HepG2 (cell line): ENCODE results near the gene SARS2. TPM values are rescaled to one million over a fixed set of nuclear protein-coding genes. Genes with fewer than 3 reads are reported as not detected.

Experiments used
- ATAC-seq: fragments of 200-7000 bp; cut with Tn5 transposase; 3 replicates; pipeline ENCODE4 v1.9.1; 2020; ENCODE audit warnings: mild to moderate bottlenecking, moderate library complexity
- BruUV-seq: library from RNA; stranded (reverse); fragments of 400-500 nt; replicated peaks from 2 replicates; lab custom pipeline; 2021; lab: Mats Ljungman, UMichigan
- CTCF ChIA-PET: fragments of 300-600 bp; formaldehyde crosslinking; extraction: SDS; loops from one replicate; lab custom pipeline; 2021; ENCODE audit warnings: low total read pairs, inconsistent platforms, low intra/inter-chr PET ratio; lab: Yijun Ruan, JAX
- POLR2A ChIA-PET: fragments of 350-600 bp; sonication (Branson Sonifier 250); formaldehyde crosslinking; loops from one replicate; lab custom pipeline; 2020; ENCODE audit warnings: antibody characterized with exemption, inconsistent platforms; lab: Yijun Ruan, JAX
- DNase-seq: peaks from one replicate; pipeline ENCODE4 v3.0.0-alpha.2; 2015; ENCODE audit warnings: low spot score
- FAIRE-seq: peaks from 3 replicates; lab custom pipeline; 2011; peaks lifted over from hg19 to GRCh38; lab: Jason Lieb, UNC
- H2AFZ ChIP-seq: one replicate; pipeline ENCODE4 v1.6.1; 2011; ENCODE audit warnings: low read length, inconsistent platforms
- H3K27ac ChIP-seq: fragments of 300-600 bp; 3 replicates; pipeline ENCODE4 v1.8.0; 2011; ENCODE audit warnings: mixed run types, mild to moderate bottlenecking, mixed read lengths, low read length, inconsistent platforms; ENCODE audit not compliant: insufficient read depth; ENCODE audit errors: extremely low read length
- H3K27me3 ChIP-seq, 2 experiments: fragments of 200-600 bp in 1 of 2; 2 replicates in 1 of 2; 3 replicates in 1 of 2; pipeline versions ENCODE4 v1.6.0 to v1.8.0; 2011; ENCODE audit warnings: low read length in 2 of 2, mild to moderate bottlenecking in 2 of 2, moderate library complexity in 2 of 2, inconsistent platforms in 1 of 2; ENCODE audit not compliant: insufficient read depth in 2 of 2, control insufficient read depth in 1 of 2
- H3K36me3 ChIP-seq, 2 experiments: fragments of 200-600 bp in 1 of 2; replicated peaks in 1 of 2; 2 replicates in 1 of 2; 3 replicates in 1 of 2; pipeline versions ENCODE4 v1.5.1 to v1.8.0; 2011; ENCODE audit warnings: low read length in 2 of 2, inconsistent platforms in 1 of 2; ENCODE audit not compliant: insufficient read depth in 2 of 2, control insufficient read depth in 1 of 2
- H3K4me1 ChIP-seq: 2 replicates; pipeline ENCODE4 v1.5.1; 2012; ENCODE audit warnings: low read length, inconsistent platforms; ENCODE audit not compliant: insufficient read depth
- H3K4me2 ChIP-seq: 2 replicates; pipeline ENCODE4 v1.6.0; 2011; ENCODE audit warnings: low read depth, low read length, inconsistent platforms
- H3K4me3 ChIP-seq, 3 experiments: fragments of 200-600 bp in 1 of 3; sonication (generic), shearing (Covaris generic) in 1 of 3; replicated peaks in 1 of 3; 2 replicates each; pipeline ENCODE4 v1.5.1; 2011 to 2016; ENCODE audit warnings: low read length in 3 of 3, inconsistent platforms in 2 of 3, low read depth in 2 of 3, mild to moderate bottlenecking in 2 of 3, control low read depth in 1 of 3, mixed read lengths in 1 of 3; ENCODE audit not compliant: insufficient read depth in 1 of 3
- H3K79me2 ChIP-seq: one replicate; pipeline ENCODE4 v1.6.1; 2011; ENCODE audit warnings: low read length, inconsistent platforms; ENCODE audit not compliant: insufficient read depth
- H3K9ac ChIP-seq: 2 replicates; pipeline ENCODE4 v1.6.0; 2011; ENCODE audit warnings: mild to moderate bottlenecking, low read depth, low read length, inconsistent platforms; ENCODE audit not compliant: insufficient read depth
- H3K9me3 ChIP-seq: 2 replicates; pipeline ENCODE4 v1.5.1; 2012; ENCODE audit warnings: mild to moderate bottlenecking, low read length
- H4K20me1 ChIP-seq: 2 replicates; pipeline ENCODE4 v1.6.0; 2011; ENCODE audit warnings: inconsistent platforms, mild to moderate bottlenecking, low read length, moderate library complexity; ENCODE audit not compliant: insufficient read depth
- EEA1 ChIP-seq: sonication (generic); formaldehyde crosslinking; IDR thresholded peaks from 2 replicates; pipeline ENCODE4 v1.5.1; 2020; ENCODE audit warnings: mild to moderate bottlenecking, missing genetic modification reagents, borderline replicate concordance
- NCOR1 ChIP-seq: fragments of 200-600 bp; sonication (generic); IDR thresholded peaks from 2 replicates; pipeline ENCODE4 v1.7.0; 2017; ENCODE audit warnings: antibody characterized with exemption, low read length, borderline replicate concordance
- NR1H2 ChIP-seq: sonication (generic); formaldehyde crosslinking; IDR thresholded peaks from 2 replicates; pipeline ENCODE4 v1.8.1; 2022; ENCODE audit warnings: low read depth, missing genetic modification reagents, borderline replicate concordance
- PHF5A ChIP-seq: IDR thresholded peaks from one replicate; pipeline ENCODE4 v1.6.1; 2018; ENCODE audit warnings: low read depth, missing genetic modification reagents; ENCODE audit not compliant: unreplicated experiment
- PPARG ChIP-seq: conservative IDR thresholded peaks from 2 replicates; pipeline ENCODE4 v1.6.1; 2016; ENCODE audit warnings: missing biosample characterization, missing genetic modification reagents
- SNRNP70 ChIP-seq: fragments of 200-400 bp; formaldehyde crosslinking; IDR thresholded peaks from 2 replicates; pipeline ENCODE4 v1.6.1; 2017; ENCODE audit warnings: mild to moderate bottlenecking, low read depth, low read length, moderate library complexity
- ZFP36 ChIP-seq: fragments of 150-350 bp; IDR thresholded peaks from 2 replicates; pipeline ENCODE4 v1.6.1; 2018; ENCODE audit warnings: borderline replicate concordance, low read length, low read depth; ENCODE audit not compliant: partially characterized antibody
- ZKSCAN1 ChIP-seq: fragments of 150-350 bp; IDR thresholded peaks from 2 replicates; pipeline ENCODE4 v1.6.1; 2014; ENCODE audit warnings: low read length
- ZNF143 ChIP-seq: sonication (generic); formaldehyde crosslinking; IDR thresholded peaks from 2 replicates; pipeline ENCODE4 v1.4.0; 2020; ENCODE audit warnings: missing genetic modification reagents
- ZNF354B ChIP-seq: sonication (generic); formaldehyde crosslinking; IDR thresholded peaks from 2 replicates; pipeline ENCODE4 v1.8.0; 2022; ENCODE audit warnings: mild to moderate bottlenecking, missing genetic modification reagents
- ZNF432 ChIP-seq: sonication (generic); formaldehyde crosslinking; IDR thresholded peaks from 2 replicates; pipeline ENCODE4 v1.5.0; 2020; ENCODE audit warnings: missing genetic modification reagents, mild to moderate bottlenecking, borderline replicate concordance
- ZNF550 ChIP-seq: sonication (generic); formaldehyde crosslinking; IDR thresholded peaks from 2 replicates; pipeline ENCODE4 v1.4.0; 2020; ENCODE audit warnings: mild to moderate bottlenecking, missing genetic modification reagents, borderline replicate concordance
- ZNF629 ChIP-seq: sonication (generic); formaldehyde crosslinking; conservative IDR thresholded peaks from 2 replicates; pipeline ENCODE4 v1.5.0; 2020; ENCODE audit warnings: missing genetic modification reagents
- ZNF850 ChIP-seq: sonication (generic); formaldehyde crosslinking; conservative IDR thresholded peaks from 2 replicates; pipeline ENCODE4 v1.9.0; 2021; ENCODE audit warnings: mild to moderate bottlenecking, missing genetic modification reagents
- ZNF879 ChIP-seq: sonication (generic); formaldehyde crosslinking; IDR thresholded peaks from 2 replicates; pipeline ENCODE4 v1.8.1; 2023; ENCODE audit warnings: missing genetic modification reagents
- WGBS: methylation state at CpG from one replicate; pipeline ENCODE4 v1.1.6; 2017; ENCODE audit warnings: low lambda C conversion rate; 5-methylcytosine and 5-hydroxymethylcytosine counted together
- in situ Hi-C: cut with HindIII; loops from 2 replicates; pipeline ENCODE4 v1.10.0; 2017; ENCODE audit warnings: low pct_unique_long_range_greater_than_20kb; ENCODE audit not compliant: extremely low pct_ligation_motif_present
- intact Hi-C: fragments of 100-400 bp; cut with micrococcal nuclease; formaldehyde crosslinking; loops from one replicate; pipeline ENCODE4 v1.10.0; 2022; ENCODE audit not compliant: unreplicated experiment
- polyA plus RNA-seq, 8 experiments: library from polyadenylated mRNA; depleted of rRNA in 3 of 8; stranded (reverse) in 7 of 8; unstranded in 1 of 8; fragments of >200 nt; fragmentation: Illumina TruSeq in 4 of 8; extraction: Trizol in 4 of 8; gene quantifications; 2 replicates each; pipeline versions ENCODE4 v1.2.1 to v1.2.3, GENCODE V29; 2011 to 2016; ENCODE audit warnings: low read depth in 4 of 8, missing spikeins in 1 of 8, mixed read lengths in 1 of 8; ENCODE audit not compliant: insufficient read depth in 1 of 8
- total RNA-seq, 5 experiments: library from RNA; depleted of rRNA; stranded (reverse); fragments of >200 nt; fragmentation: Illumina TruSeq; extraction: Trizol; gene quantifications; 2 replicates each; pipeline ENCODE4 v1.2.3, GENCODE V29; 2016; ENCODE audit warnings: low read depth in 1 of 5
- TF ChIP-seq, protein P1 (sequence below): sonication (generic); formaldehyde crosslinking; IDR thresholded peaks from 2 replicates; pipeline ENCODE4 v1.5.1; 2020; ENCODE audit warnings: missing genetic modification reagents, mild to moderate bottlenecking, borderline replicate concordance
- TF ChIP-seq, protein P2 (sequence below): sonication (generic); formaldehyde crosslinking; conservative IDR thresholded peaks from 2 replicates; pipeline ENCODE4 v1.4.0; 2020; ENCODE audit warnings: missing genetic modification reagents
- TF ChIP-seq, protein P3 (sequence below): sonication (generic); formaldehyde crosslinking; IDR thresholded peaks from 2 replicates; pipeline ENCODE4 v1.5.0; 2020; ENCODE audit warnings: missing genetic modification reagents, mild to moderate bottlenecking, borderline replicate concordance
- TF ChIP-seq, protein P4 (sequence below): sonication (generic); formaldehyde crosslinking; IDR thresholded peaks from 2 replicates; pipeline ENCODE4 v1.4.0; 2020; ENCODE audit warnings: mild to moderate bottlenecking, missing genetic modification reagents

The SARS2 gene
- total and polyA plus RNA-seq, 2 of the 13 experiments (the other 11 are each of a cell fraction or from before 2014, with no cell fraction given), result 40.0 to 48.6 TPM

DNA sequence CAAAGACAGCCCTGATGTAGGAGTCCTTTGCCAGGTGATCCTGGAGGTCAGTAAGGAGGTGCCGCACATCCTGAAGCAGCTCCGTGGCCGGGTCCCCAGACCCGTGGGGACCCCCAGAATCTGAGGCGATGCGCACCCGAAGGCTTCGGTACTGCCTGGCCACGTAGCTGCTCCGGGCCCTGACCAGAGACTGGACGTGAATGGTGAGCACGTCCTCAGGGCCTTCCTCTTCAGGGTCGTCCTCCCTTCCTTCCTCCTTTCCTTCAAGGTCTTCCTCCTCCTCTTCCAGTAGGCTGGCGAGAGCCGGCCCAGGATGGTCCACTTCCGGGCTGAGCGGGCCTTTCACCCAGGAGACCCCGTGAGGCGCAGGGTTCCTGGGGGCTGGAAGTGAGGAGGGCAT is 60.0 kb downstream of the SARS2 start (continued):
- TF ChIP-seq NCOR1, result no peak
- TF ChIP-seq ZNF629 (CRISPR knock-in tag), result no peak
- no peak for TF ChIP-seq NR1H2 (CRISPR knock-in tag)
- TF ChIP-seq, protein P1, sequence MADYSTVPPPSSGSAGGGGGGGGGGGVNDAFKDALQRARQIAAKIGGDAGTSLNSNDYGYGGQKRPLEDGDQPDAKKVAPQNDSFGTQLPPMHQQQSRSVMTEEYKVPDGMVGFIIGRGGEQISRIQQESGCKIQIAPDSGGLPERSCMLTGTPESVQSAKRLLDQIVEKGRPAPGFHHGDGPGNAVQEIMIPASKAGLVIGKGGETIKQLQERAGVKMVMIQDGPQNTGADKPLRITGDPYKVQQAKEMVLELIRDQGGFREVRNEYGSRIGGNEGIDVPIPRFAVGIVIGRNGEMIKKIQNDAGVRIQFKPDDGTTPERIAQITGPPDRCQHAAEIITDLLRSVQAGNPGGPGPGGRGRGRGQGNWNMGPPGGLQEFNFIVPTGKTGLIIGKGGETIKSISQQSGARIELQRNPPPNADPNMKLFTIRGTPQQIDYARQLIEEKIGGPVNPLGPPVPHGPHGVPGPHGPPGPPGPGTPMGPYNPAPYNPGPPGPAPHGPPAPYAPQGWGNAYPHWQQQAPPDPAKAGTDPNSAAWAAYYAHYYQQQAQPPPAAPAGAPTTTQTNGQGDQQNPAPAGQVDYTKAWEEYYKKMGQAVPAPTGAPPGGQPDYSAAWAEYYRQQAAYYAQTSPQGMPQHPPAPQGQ (CRISPR knock-in tag), result no peak

DNA sequence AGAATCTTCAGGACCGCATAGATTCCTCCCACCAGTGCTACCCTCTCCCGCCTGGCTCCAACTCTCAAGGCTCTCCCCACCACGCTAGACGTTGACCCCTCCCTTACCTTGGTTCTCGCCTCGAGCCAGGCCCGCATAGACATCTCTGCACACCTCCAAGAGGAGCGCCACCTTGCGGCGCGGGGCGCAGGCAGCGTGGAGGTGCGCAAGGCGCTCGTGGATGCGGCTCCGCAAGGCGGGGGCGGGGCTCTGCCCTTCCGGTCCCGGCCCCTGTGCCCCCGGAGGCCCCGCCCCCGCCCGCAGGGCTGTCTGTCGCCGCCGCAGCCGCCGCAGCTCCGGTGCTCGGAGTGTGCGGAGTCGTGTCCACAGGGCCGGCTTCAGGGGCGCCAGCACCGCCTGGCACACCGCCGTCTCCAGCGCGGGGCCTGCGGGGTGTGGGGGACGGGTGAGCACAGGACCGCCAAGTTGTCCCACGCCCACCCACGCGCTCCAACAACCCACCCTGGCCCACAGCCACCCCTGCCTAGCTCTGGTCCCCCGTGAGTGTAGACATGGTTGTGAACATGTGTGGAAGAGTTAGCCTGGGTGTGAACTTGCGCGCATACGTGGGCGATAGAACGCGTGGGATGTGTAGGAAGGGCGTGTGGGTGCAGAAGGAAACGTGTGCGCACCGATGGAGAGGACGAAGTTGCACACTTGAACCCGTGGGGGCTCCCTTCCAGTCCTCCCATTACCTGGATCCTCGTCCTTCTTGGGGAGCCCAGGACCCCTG is 60.5 kb downstream of the SARS2 start:
- intact Hi-C loops (no loop called here), in situ Hi-C loops (no loop called here)
- FAIRE-seq (no peak), DNase-seq (no peak), ATAC-seq (no peak)
- no peaks in the 10 kb centered on the region for H3K27me3 ChIP-seq
- no peak overlapping the region for H3K4me2 ChIP-seq
- H3K36me3 ChIP-seq, result no peaks in the 10 kb centered on the region
- H4K20me1 ChIP-seq, result no peaks in the 10 kb centered on the region
- peaks cover 6% of the 10 kb centered on the region for H3K4me1 ChIP-seq
- H3K9me3 ChIP-seq, result no peaks in the 10 kb centered on the region
- no TSS peak for BruUV-seq
- POLR2A ChIA-PET, result interaction anchor here (1.8 kb wide), 1 partner anchor 8 kb away, joined by 6 read pairs; the partner anchor contains the start of gene RINL
- no peak overlapping the region for H2AFZ ChIP-seq
- H3K27ac ChIP-seq, result no peak overlapping the region
- CTCF ChIA-PET, result no interaction called here
- 94% methylated on average over 50 of the region's 62 CpGs for WGBS
- no peak overlapping the region for H3K4me3 ChIP-seq
- no peaks in the 10 kb centered on the region for H3K79me2 ChIP-seq
- no peak overlapping the region for H3K9ac ChIP-seq
- TF ChIP-seq PPARG (CRISPR knock-in tag) (no peak), ZKSCAN1 (no peak), PHF5A (CRISPR knock-in tag) (no peak), ZNF432 (no peak), SNRNP70 (no peak), ZNF354B (no peak), ZNF879 (CRISPR knock-in tag) (no peak), EEA1 (CRISPR knock-in tag) (no peak), ZFP36 (no peak), ZNF143 (CRISPR knock-in tag) (no peak), ZNF550 (no peak), ZNF850 (no peak)
- TF ChIP-seq, protein P2, sequence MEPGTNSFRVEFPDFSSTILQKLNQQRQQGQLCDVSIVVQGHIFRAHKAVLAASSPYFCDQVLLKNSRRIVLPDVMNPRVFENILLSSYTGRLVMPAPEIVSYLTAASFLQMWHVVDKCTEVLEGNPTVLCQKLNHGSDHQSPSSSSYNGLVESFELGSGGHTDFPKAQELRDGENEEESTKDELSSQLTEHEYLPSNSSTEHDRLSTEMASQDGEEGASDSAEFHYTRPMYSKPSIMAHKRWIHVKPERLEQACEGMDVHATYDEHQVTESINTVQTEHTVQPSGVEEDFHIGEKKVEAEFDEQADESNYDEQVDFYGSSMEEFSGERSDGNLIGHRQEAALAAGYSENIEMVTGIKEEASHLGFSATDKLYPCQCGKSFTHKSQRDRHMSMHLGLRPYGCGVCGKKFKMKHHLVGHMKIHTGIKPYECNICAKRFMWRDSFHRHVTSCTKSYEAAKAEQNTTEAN (CRISPR knock-in tag), result no peak
- TF ChIP-seq, protein P3, sequence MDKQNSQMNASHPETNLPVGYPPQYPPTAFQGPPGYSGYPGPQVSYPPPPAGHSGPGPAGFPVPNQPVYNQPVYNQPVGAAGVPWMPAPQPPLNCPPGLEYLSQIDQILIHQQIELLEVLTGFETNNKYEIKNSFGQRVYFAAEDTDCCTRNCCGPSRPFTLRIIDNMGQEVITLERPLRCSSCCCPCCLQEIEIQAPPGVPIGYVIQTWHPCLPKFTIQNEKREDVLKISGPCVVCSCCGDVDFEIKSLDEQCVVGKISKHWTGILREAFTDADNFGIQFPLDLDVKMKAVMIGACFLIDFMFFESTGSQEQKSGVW (CRISPR knock-in tag), result no peak
- TF ChIP-seq, protein P4, sequence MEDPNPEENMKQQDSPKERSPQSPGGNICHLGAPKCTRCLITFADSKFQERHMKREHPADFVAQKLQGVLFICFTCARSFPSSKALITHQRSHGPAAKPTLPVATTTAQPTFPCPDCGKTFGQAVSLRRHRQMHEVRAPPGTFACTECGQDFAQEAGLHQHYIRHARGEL (CRISPR knock-in tag), result no peak
